Mesendoderm (in vitro differentiated cells): ENCODE measurements around the gene TMEM109.
"Not testable (repeated sequence)": the region's sequence is repeated elsewhere in the genome, so short reads cannot be mapped to it uniquely, and the experiment has no call there.

Source experiments
- DNase-seq: peaks from one replicate; pipeline ENCODE4 v3.0.0; 2013
- H2AK5ac ChIP-seq: 2 replicates; pipeline ENCODE4 v1.6.1; 2013; ENCODE audit warnings: low read length, inconsistent platforms
- H2BK120ac ChIP-seq: 2 replicates; pipeline ENCODE4 v1.6.1; 2013; ENCODE audit warnings: low read depth, mild to moderate bottlenecking, low read length, moderate library complexity, mixed read lengths
- H2BK15ac ChIP-seq: replicated peaks from 2 replicates; pipeline ENCODE4 v1.6.1; 2013; ENCODE audit warnings: low read depth, mild to moderate bottlenecking, moderate library complexity
- H2BK5ac ChIP-seq: 2 replicates; pipeline ENCODE4 v1.6.1; 2013; ENCODE audit warnings: low read length, inconsistent platforms
- H3K18ac ChIP-seq: 2 replicates; pipeline ENCODE4 v1.6.1; 2013; ENCODE audit warnings: mild to moderate bottlenecking, low read length, mixed read lengths
- H3K23ac ChIP-seq: one replicate; pipeline ENCODE4 v1.6.1; 2013; ENCODE audit warnings: low read length
- H3K27ac ChIP-seq: 2 replicates; pipeline ENCODE4 v1.5.1; 2013; ENCODE audit warnings: low read depth, mild to moderate bottlenecking, inconsistent platforms, low read length, moderate library complexity
- H3K27me3 ChIP-seq: 2 replicates; pipeline ENCODE4 v1.6.1; 2013; ENCODE audit warnings: low read length, control low read depth, mild to moderate bottlenecking, inconsistent platforms; ENCODE audit not compliant: insufficient read depth, poor library complexity
- H3K36me3 ChIP-seq: 2 replicates; pipeline ENCODE4 v1.6.1; 2013; ENCODE audit warnings: low read length, inconsistent platforms; ENCODE audit not compliant: control insufficient read depth, insufficient read depth
- H3K4ac ChIP-seq: one replicate; pipeline ENCODE4 v1.6.1; 2013; ENCODE audit warnings: low read depth, mild to moderate bottlenecking, low read length, moderate library complexity
- H3K4me1 ChIP-seq: 2 replicates; pipeline ENCODE4 v1.6.1; 2013; ENCODE audit warnings: low read depth, low read length, inconsistent platforms; ENCODE audit not compliant: control insufficient read depth
- H3K4me2 ChIP-seq: 2 replicates; pipeline ENCODE4 v1.6.1; 2013; ENCODE audit warnings: low read length
- H3K4me3 ChIP-seq: 2 replicates; pipeline ENCODE4 v1.5.1; 2013; ENCODE audit warnings: mild to moderate bottlenecking, low read length
- H3K56ac ChIP-seq: one replicate; pipeline ENCODE4 v1.6.1; 2013; ENCODE audit warnings: low read length
- H3K79me1 ChIP-seq: 2 replicates; pipeline ENCODE4 v1.6.1; 2013; ENCODE audit warnings: low read length, inconsistent platforms
- H3K79me2 ChIP-seq: 2 replicates; pipeline ENCODE4 v1.6.1; 2013; ENCODE audit warnings: mild to moderate bottlenecking, low read length; ENCODE audit not compliant: control insufficient read depth, insufficient read depth
- H3K9ac ChIP-seq: 2 replicates; pipeline ENCODE4 v1.6.1; 2013; ENCODE audit warnings: low read length, inconsistent platforms
- H4K5ac ChIP-seq: one replicate; pipeline ENCODE4 v1.6.1; 2013; ENCODE audit warnings: low read length
- H4K8ac ChIP-seq: one replicate; pipeline ENCODE4 v1.6.1; 2013; ENCODE audit warnings: low read depth, mild to moderate bottlenecking, control low read depth, low read length, moderate library complexity
- WGBS: extraction: QIAGEN DNeasy Blood & Tissue Kit; methylation state at CpG from one replicate; pipeline ENCODE4 v1.1.7; 2013; ENCODE audit warnings: low lambda C conversion rate, missing lambda C conversion rate; ENCODE audit not compliant: insufficient coverage; ENCODE audit errors: extremely low coverage; 5-methylcytosine and 5-hydroxymethylcytosine counted together

The TMEM109 gene

GRCh38 chr11:60905551-60906113 lies 8.3 kb upstream of the TMEM109 start:
- H3K27ac ChIP-seq = peak overlapping the region; percentile 90
- no peak overlapping the region for H2AK5ac ChIP-seq
- no peaks in the 10 kb centered on the region for H3K27me3 ChIP-seq

GRCh38 chr11:60906132-60906972 lies 7.6 kb upstream of the TMEM109 start, which contains the start of gene PRPF19:
Gene PRPF19, minus strand, starts transcription at chr11:60906585. Its CDS starts 203 bp downstream, at chr11:60906382.
- Histone ChIP-seq H3K79me1 (peaks cover 16% of the 10 kb centered on the region), H4K5ac (no peak within 1 kb of the TSS), H3K27me3 (no peaks in the 10 kb centered on the region), H3K18ac (peak within 1 kb of the TSS; percentile 65), H2BK5ac (no peak within 1 kb of the TSS), H3K4me1 (no peaks in the 10 kb centered on the region), H3K4me3 (peak within 1 kb of the TSS; percentile 72), H3K27ac (peak within 1 kb of the TSS; percentile 90), H3K4me2 (peak within 1 kb of the TSS; percentile 88), H3K56ac (peak within 1 kb of the TSS; percentile 98), H3K23ac (no peak within 1 kb of the TSS), H2AK5ac (no peak within 1 kb of the TSS), H4K8ac (no peak within 1 kb of the TSS), H3K36me3 (peaks cover 11% of the 10 kb centered on the region), H2BK15ac (no peak within 1 kb of the TSS), H3K79me2 (peaks cover 38% of the 10 kb centered on the region), H2BK120ac (no peak within 1 kb of the TSS), H3K9ac (peak within 1 kb of the TSS; percentile 83), H3K4ac (peak within 1 kb of the TSS; percentile 96)
- peak; percentile 98 for DNase-seq
- no CpG with 5 or more reads among the region's 75 CpGs for WGBS

More at GRCh38 chr11:60905551-60906113, 8.3 kb upstream of the TMEM109 start:
- H3K4me1 ChIP-seq = no peaks in the 10 kb centered on the region
- H3K4ac ChIP-seq = peak overlapping the region; percentile 96
- H3K36me3 ChIP-seq = peaks cover 15% of the 10 kb centered on the region
- no peak overlapping the region for H2BK120ac ChIP-seq
- H3K4me3 ChIP-seq = peak overlapping the region; percentile 72
- no CpG with 5 or more reads among the region's 16 CpGs for WGBS
- no peak overlapping the region for H2BK5ac ChIP-seq
- H3K4me2 ChIP-seq = peak overlapping the region; percentile 88
- H3K18ac ChIP-seq = peak overlapping the region; percentile 65
- H2BK15ac ChIP-seq = no peak overlapping the region
- peaks cover 38% of the 10 kb centered on the region for H3K79me2 ChIP-seq
- DNase-seq = peak; percentile 16
- peak overlapping the region; percentile 83 for H3K9ac ChIP-seq
- peaks cover 16% of the 10 kb centered on the region for H3K79me1 ChIP-seq
- H3K23ac ChIP-seq = no peak overlapping the region
- peak overlapping the region; percentile 98 for H3K56ac ChIP-seq
- no peak overlapping the region for H4K8ac ChIP-seq
- H4K5ac ChIP-seq = no peak overlapping the region

- Histone ChIP-seq H3K18ac (no peak overlapping the region), H3K79me2 (peaks cover 24% of the 10 kb centered on the region), H3K36me3 (no peaks in the 10 kb centered on the region), H3K27me3 (no peaks in the 10 kb centered on the region), H3K27ac (no peak overlapping the region), H2BK5ac (no peak overlapping the region), H3K56ac (no peak overlapping the region), H3K4ac (no peak overlapping the region), H2BK120ac (no peak overlapping the region), H3K79me1 (peaks cover 2% of the 10 kb centered on the region), H4K8ac (no peak overlapping the region), H3K4me2 (no peak overlapping the region), H4K5ac (no peak overlapping the region), H3K4me3 (no peak overlapping the region), H3K4me1 (peaks cover 1% of the 10 kb centered on the region), H3K9ac (no peak overlapping the region), H3K23ac (no peak overlapping the region), H2BK15ac (no peak overlapping the region), H2AK5ac (no peak overlapping the region)
- WGBS = no CpG with 5 or more reads among the region's 1 CpG
- no peak for DNase-seq
Observed at GRCh38 chr11:60908803-60909202, 5.2 kb upstream of the TMEM109 start.

GRCh38 chr11:60909680-60910280 lies 4.2 kb upstream of the TMEM109 start:
- not testable (repeated sequence) for H3K4me3 ChIP-seq, H3K4me2 ChIP-seq, H2BK5ac ChIP-seq, H3K56ac ChIP-seq, H3K79me1 ChIP-seq, H3K9ac ChIP-seq, H3K36me3 ChIP-seq, H3K23ac ChIP-seq, H2BK15ac ChIP-seq, H4K8ac ChIP-seq, H3K27me3 ChIP-seq, H3K27ac ChIP-seq, H2AK5ac ChIP-seq, H3K18ac ChIP-seq, H2BK120ac ChIP-seq, DNase-seq, H3K4ac ChIP-seq, H4K5ac ChIP-seq, H3K4me1 ChIP-seq
- WGBS = no CpG with 5 or more reads among the region's 3 CpGs
- H3K79me2 ChIP-seq = peaks cover 14% of the 10 kb centered on the region

- no CpG with 5 or more reads among the region's 3 CpGs for WGBS
- H3K18ac ChIP-seq = no peak overlapping the region
- DNase-seq = no peak
- peaks cover 9% of the 10 kb centered on the region for H3K79me2 ChIP-seq
- no peak overlapping the region for H3K27ac ChIP-seq
- H3K4ac ChIP-seq = no peak overlapping the region
- no peak overlapping the region for H3K23ac ChIP-seq
- no peak overlapping the region for H2BK120ac ChIP-seq
- H4K8ac ChIP-seq = no peak overlapping the region
- no peak overlapping the region for H2BK15ac ChIP-seq
- no peak overlapping the region for H2BK5ac ChIP-seq
- H3K36me3 ChIP-seq = no peaks in the 10 kb centered on the region
- no peaks in the 10 kb centered on the region for H3K27me3 ChIP-seq
- H3K79me1 ChIP-seq = no peaks in the 10 kb centered on the region
- no peak overlapping the region for H4K5ac ChIP-seq
- H3K9ac ChIP-seq = no peak overlapping the region
- no peak overlapping the region for H3K4me3 ChIP-seq
- H3K4me2 ChIP-seq = no peak overlapping the region
- H3K4me1 ChIP-seq = peaks cover 1% of the 10 kb centered on the region
- no peak overlapping the region for H3K56ac ChIP-seq
- no peak overlapping the region for H2AK5ac ChIP-seq
Observed at GRCh38 chr11:60910281-60910687, 3.7 kb upstream of the TMEM109 start.
